PFSK-1 (cell line): ENCODE measurements around the gene ASIC2.

Experiments
- FOXP2 ChIP-seq: optimal IDR thresholded peaks from 2 replicates; pipeline ENCODE3; 2011; ENCODE audit warnings: borderline replicate concordance, control low read depth, inconsistent platforms; ENCODE audit not compliant: insufficient read depth; ENCODE audit errors: extremely low read length, extremely low read depth
- POLR2AphosphoS5 ChIP-seq: IDR thresholded peaks from 2 replicates; pipeline ENCODE4 v1.6.1; 2012; ENCODE audit warnings: low read depth, mild to moderate bottlenecking, control low read depth, low read length, moderate library complexity
- SIN3A ChIP-seq: IDR thresholded peaks from 2 replicates; pipeline ENCODE4 v1.6.1; 2012; ENCODE audit warnings: mild to moderate bottlenecking, low read length, moderate library complexity, borderline replicate concordance; ENCODE audit not compliant: insufficient read depth
- TAF1 ChIP-seq: IDR thresholded peaks from 2 replicates; pipeline ENCODE4 v1.6.1; 2012; ENCODE audit warnings: low read length, control low read depth, borderline replicate concordance; ENCODE audit not compliant: insufficient read depth
- TF ChIP-seq, protein P1 (sequence below), 2 experiments: IDR thresholded peaks; 2 replicates each; pipeline versions ENCODE4 v1.6.1 to v1.8.0; 2011 to 2012; ENCODE audit warnings: low read depth in 2 of 2, low read length in 2 of 2, control low read depth in 1 of 2, inconsistent platforms in 1 of 2, mild to moderate bottlenecking in 1 of 2, moderate library complexity in 1 of 2; ENCODE audit not compliant: insufficient read depth in 1 of 2

Gene ASIC2

DNA sequence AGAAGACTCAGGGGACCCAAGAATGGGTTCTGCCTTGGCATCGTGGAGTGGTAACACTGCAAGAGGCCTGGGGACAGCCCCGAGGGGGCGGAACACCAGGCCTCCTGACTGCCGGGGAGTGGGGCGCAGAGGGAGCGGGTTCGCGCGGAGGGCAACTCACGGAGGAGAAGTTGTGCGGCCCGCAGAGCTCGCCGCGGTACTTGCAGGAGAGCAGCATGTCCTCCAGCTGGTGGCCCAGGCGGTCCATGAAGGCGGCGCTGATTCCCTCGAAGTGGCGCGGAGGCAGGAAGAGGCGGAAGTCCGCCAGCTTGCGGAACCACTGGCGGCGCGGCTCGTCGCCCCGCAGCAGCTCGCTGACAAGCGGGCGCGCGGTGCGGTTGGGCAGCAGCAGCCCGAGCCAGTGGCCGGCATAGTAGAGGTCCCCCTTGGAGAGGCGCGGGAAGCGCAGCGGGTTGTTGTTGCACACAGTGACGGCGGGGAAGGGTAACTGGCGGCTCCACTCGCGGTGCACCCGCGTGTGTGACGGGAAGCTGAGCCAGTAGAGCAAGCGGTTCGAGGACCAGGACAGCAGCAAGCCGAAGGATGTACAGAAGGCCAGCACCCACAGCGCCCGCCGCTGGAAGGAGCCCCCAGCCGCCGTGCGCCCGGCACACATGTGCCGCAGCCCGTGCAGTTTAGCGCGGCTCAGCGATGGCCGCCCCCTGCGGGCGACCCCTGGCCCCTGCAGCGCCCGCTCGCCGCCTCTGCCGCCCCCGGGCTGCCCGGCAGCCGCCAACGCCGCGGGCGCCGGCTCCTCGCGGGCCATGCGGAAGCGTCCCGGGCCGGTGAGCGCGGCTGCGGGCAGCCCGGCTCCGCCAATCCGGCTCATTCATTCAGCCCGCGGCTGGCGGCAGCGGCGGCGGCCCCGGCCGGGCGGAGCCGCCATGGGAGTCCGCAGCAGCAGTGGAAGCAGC, 1.6 kb downstream of the ASIC2 start:
- TF ChIP-seq TAF1 (no peak), SIN3A (no peak), FOXP2 (no peak), POLR2AphosphoS5 (no peak)
- TF ChIP-seq, protein P1, sequence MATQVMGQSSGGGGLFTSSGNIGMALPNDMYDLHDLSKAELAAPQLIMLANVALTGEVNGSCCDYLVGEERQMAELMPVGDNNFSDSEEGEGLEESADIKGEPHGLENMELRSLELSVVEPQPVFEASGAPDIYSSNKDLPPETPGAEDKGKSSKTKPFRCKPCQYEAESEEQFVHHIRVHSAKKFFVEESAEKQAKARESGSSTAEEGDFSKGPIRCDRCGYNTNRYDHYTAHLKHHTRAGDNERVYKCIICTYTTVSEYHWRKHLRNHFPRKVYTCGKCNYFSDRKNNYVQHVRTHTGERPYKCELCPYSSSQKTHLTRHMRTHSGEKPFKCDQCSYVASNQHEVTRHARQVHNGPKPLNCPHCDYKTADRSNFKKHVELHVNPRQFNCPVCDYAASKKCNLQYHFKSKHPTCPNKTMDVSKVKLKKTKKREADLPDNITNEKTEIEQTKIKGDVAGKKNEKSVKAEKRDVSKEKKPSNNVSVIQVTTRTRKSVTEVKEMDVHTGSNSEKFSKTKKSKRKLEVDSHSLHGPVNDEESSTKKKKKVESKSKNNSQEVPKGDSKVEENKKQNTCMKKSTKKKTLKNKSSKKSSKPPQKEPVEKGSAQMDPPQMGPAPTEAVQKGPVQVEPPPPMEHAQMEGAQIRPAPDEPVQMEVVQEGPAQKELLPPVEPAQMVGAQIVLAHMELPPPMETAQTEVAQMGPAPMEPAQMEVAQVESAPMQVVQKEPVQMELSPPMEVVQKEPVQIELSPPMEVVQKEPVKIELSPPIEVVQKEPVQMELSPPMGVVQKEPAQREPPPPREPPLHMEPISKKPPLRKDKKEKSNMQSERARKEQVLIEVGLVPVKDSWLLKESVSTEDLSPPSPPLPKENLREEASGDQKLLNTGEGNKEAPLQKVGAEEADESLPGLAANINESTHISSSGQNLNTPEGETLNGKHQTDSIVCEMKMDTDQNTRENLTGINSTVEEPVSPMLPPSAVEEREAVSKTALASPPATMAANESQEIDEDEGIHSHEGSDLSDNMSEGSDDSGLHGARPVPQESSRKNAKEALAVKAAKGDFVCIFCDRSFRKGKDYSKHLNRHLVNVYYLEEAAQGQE (IDR thresholded peaks at IDR 0.05; ENCODE audit: insufficient read depth in 1 of 2, low read depth in 2 of 2, low read length in 2 of 2), result no peak

DNA sequence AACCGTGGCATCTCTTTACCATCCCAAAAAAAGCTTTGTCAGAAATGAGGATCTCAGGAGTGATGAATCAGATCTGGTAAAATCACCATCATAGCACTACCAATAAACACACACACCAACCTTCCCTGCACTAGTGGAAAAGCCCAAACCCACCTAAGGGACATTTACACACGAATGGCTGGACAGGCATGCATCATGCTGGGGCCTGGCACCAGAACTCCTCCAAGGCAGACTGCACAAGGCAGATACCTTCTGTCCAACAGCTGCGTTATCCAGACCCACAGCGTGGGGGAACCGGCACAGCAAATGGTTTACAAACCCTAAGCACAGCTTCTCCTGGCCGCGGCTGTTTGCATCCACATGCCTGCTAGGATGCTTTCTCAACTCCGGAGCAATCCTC, 2.8 kb downstream of the ASIC2 start:
- TF ChIP-seq FOXP2, result no peak

DNA sequence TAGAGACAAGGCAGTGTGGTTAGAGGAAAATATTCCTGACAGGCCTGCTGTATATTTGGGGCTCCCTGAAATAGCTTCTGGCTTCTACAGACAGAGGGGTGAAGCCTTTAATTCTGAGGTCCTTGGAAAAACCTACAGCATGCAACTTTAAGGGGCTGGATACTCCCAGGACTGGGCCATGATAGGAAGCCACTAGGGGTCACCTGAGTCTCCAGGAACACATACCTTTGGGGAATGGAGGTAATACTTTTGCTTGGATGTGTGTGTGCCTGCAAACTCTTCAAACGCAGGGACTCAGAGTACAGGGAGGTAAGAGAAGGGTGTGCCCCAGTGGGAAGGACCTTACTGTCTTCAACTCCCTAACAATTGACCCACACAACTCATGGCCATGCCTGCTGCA, 4.1 kb downstream of the ASIC2 start:
- TF ChIP-seq SIN3A (no peak), FOXP2 (no peak), POLR2AphosphoS5 (no peak), TAF1 (no peak)
- TF ChIP-seq, protein P1 (IDR thresholded peaks at IDR 0.05; ENCODE audit: insufficient read depth in 1 of 2, low read depth in 2 of 2, low read length in 2 of 2), result no peak

DNA sequence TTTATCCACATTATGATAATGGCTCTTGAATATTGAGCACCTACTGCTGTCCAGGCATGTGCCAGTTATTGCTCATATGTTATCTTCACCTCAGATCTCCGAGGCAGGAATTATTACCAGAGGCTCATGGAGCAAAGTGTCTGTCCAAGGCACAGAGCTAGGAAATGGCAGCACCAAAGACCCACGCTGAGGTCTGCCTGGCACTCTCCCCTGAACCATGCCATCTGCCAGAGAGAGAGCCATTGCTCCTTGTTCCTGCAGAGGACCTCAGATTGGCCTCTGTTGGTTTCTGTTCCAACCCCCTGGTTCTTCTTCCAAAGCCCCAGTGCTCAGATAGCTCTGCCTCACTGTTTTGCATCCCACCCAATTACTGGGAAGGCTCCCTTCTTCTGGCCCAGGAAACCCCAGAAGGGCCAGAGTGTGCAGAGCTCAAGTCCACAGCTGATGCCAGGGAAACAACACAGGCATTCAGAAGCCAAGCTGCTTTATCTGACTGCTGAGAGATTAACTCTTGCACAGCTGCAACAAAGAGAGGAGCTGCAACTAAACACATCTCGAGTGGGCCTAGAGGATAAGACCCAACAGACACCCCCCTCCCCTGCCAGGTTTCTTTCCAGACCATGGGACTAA, 5.9 kb downstream of the ASIC2 start:
- TF ChIP-seq SIN3A (no peak), TAF1 (no peak), POLR2AphosphoS5 (no peak), FOXP2 (no peak)
- TF ChIP-seq, protein P1 (IDR thresholded peaks at IDR 0.05; ENCODE audit: insufficient read depth in 1 of 2, low read depth in 2 of 2, low read length in 2 of 2), result no peak

DNA sequence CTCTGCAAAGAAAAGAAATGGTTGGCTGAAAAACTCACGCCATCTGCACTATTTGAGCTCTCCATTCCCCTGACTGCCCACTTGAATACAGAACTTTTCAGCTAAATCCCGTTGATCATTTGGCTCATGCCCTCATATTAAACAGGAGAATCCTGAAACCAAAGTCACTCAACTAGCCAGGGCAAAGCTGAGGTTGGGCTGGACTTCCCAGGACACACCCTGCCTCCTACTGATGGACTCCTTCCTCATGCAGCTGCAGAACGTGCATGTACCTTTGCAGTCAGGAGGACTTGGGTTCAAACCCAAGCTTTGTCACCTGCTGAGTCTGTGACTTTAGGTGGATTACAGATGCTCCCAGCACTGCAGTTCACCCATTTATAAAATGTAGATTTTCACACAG, 7.7 kb downstream of the ASIC2 start:
- TF ChIP-seq TAF1 (no peak), SIN3A (no peak), FOXP2 (no peak), POLR2AphosphoS5 (no peak)
- TF ChIP-seq, protein P1 (IDR thresholded peaks at IDR 0.05; ENCODE audit: insufficient read depth in 1 of 2, low read depth in 2 of 2, low read length in 2 of 2), result no peak
